Measurements from ENCODE around the gene SLC1A4. TPM values are rescaled to one million over a fixed set of nuclear protein-coding genes. Genes with fewer than 3 reads are reported as not detected.

Gene SLC1A4
- total and polyA plus RNA-seq, 4 donors, result 6.3 to 27.4 (median 8.1) TPM

DNA sequence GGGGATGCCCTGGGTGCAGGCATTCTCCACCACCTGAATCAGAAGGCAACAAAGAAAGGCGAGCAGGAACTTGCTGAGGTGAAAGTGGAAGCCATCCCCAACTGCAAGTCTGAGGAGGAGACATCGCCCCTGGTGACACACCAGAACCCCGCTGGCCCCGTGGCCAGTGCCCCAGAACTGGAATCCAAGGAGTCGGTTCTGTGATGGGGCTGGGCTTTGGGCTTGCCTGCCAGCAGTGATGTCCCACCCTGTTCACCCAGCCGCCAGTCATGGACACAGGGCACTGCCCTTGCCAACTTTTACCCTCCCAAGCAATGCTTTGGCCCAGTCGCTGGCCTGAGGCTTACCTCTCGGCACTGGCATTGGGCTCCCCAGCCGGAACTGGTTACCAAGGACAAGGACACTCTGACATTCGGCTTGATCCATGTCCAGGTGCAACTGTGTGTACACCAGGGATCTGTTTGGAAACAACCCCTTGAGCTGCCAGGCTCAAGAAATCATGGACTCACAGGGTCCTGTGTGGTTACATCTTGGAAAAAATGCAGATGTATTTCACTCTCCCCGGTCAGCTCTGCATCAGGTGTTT lies 31.8 kb downstream of the SLC1A4 start:
- peaks cover 0 to 19% (median 7%) of the 10 kb centered on the region in 4 donors for H3K36me3 ChIP-seq (ENCODE audit: control insufficient read depth in 4 of 4, insufficient read depth in 4 of 4, low read length in 4 of 4)
- H3K9me3 ChIP-seq (ENCODE audit: control insufficient read depth in 4 of 4, insufficient read depth in 3 of 4, low read length in 3 of 4), result no peaks in the 10 kb centered on the region
- H3K4me1 ChIP-seq (ENCODE audit: control insufficient read depth in 5 of 5, insufficient read depth in 5 of 5, low read length in 5 of 5), result no peaks in the 10 kb centered on the region
- no peaks in the 10 kb centered on the region for H3K27me3 ChIP-seq (ENCODE audit: control insufficient read depth in 3 of 3, insufficient read depth in 3 of 3, low read length in 2 of 3)
- no peak for DNase-seq
- TF ChIP-seq, protein P1, sequence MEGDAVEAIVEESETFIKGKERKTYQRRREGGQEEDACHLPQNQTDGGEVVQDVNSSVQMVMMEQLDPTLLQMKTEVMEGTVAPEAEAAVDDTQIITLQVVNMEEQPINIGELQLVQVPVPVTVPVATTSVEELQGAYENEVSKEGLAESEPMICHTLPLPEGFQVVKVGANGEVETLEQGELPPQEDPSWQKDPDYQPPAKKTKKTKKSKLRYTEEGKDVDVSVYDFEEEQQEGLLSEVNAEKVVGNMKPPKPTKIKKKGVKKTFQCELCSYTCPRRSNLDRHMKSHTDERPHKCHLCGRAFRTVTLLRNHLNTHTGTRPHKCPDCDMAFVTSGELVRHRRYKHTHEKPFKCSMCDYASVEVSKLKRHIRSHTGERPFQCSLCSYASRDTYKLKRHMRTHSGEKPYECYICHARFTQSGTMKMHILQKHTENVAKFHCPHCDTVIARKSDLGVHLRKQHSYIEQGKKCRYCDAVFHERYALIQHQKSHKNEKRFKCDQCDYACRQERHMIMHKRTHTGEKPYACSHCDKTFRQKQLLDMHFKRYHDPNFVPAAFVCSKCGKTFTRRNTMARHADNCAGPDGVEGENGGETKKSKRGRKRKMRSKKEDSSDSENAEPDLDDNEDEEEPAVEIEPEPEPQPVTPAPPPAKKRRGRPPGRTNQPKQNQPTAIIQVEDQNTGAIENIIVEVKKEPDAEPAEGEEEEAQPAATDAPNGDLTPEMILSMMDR (IDR thresholded peaks at IDR 0.05; ENCODE audit: control extremely low read depth, extremely low read depth), result no peak
- ATAC-seq (ENCODE audit: insufficient read depth, low FRiP score), result no peak
- WGBS, 2 donors, result 95 to 96% methylated on average over 11 of the region's 11 CpGs
- H3K27ac ChIP-seq (ENCODE audit: low read depth in 1 of 2, low read length in 1 of 2), result no peak overlapping the region
- H3K9ac ChIP-seq (ENCODE audit: insufficient read depth in 1 of 2, low read length in 2 of 2), result no peak overlapping the region
- no peak overlapping the region for H3K4me3 ChIP-seq

DNA sequence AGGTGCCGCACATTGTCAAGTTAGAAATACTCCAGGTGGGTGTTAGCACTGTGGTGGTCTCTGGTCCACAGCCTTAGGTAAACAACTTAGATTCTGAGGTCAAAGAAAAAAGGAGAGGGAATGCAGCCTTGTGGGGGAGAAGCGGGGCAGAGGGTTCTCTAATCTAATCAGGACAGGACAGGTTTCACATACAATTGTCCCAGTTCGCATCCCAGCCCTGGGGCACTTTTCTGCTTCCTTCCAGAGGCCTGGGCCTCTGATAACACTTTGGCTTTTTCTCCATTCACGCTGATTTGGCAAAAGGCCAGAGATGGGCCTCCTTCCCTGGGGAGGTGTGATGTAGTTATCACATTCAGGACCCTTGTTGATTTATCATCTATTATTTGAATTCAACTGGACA lies 32.5 kb downstream of the SLC1A4 start:
- DNase-seq, result no peak
- 71 to 74% methylated on average over 4 of the region's 4 CpGs for WGBS, 2 donors
- peaks cover 0 to 19% (median 7%) of the 10 kb centered on the region in 4 donors for H3K36me3 ChIP-seq (ENCODE audit: control insufficient read depth in 4 of 4, insufficient read depth in 4 of 4, low read length in 4 of 4)

DNA sequence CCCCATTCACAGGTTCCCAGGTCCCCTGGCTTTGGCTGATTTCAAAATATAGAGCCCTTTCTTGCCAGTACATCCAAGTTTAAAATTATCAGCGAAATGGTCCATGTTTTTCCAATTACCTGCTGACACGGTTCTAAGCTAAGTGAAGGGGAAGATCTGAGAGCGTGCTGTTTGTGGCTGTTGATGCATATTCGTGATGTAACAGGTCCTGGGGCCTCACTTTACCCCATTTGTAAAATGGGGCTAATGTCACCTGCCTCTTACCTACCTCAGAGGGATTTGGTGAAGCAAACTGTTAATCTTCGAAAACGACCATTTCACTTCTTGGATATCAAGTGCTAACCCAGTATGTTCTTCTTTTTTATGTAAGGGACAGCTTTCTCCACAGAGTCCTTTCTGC lies 33.0 kb downstream of the SLC1A4 start:
- Histone ChIP-seq H3K9me3 (ENCODE audit: control insufficient read depth in 4 of 4, insufficient read depth in 3 of 4, low read length in 3 of 4) (no peaks in the 10 kb centered on the region), H3K4me1 (ENCODE audit: control insufficient read depth in 5 of 5, insufficient read depth in 5 of 5, low read length in 5 of 5) (no peaks in the 10 kb centered on the region), H3K36me3 (ENCODE audit: control insufficient read depth in 4 of 4, insufficient read depth in 4 of 4, low read length in 4 of 4) (peaks cover 0 to 19% (median 7%) of the 10 kb centered on the region in 4 donors), H3K9ac (ENCODE audit: insufficient read depth in 1 of 2, low read length in 2 of 2) (no peak overlapping the region), H3K27me3 (ENCODE audit: control insufficient read depth in 3 of 3, insufficient read depth in 3 of 3, low read length in 2 of 3) (no peaks in the 10 kb centered on the region), H3K4me3 (no peak overlapping the region), H3K27ac (ENCODE audit: low read depth in 1 of 2, low read length in 1 of 2) (no peak overlapping the region)
- ATAC-seq (ENCODE audit: insufficient read depth, low FRiP score) (no peak), DNase-seq (no peak)
- 94 to 96% methylated on average over 6 of the region's 6 CpGs for WGBS, 2 donors
- TF ChIP-seq, protein P1 (IDR thresholded peaks at IDR 0.05; ENCODE audit: control extremely low read depth, extremely low read depth), result no peak

More for the DNA sequence above, 32.5 kb downstream of the SLC1A4 start:
- Histone ChIP-seq H3K27ac (ENCODE audit: low read depth in 1 of 2, low read length in 1 of 2) (no peak overlapping the region), H3K4me1 (ENCODE audit: control insufficient read depth in 5 of 5, insufficient read depth in 5 of 5, low read length in 5 of 5) (no peaks in the 10 kb centered on the region), H3K27me3 (ENCODE audit: control insufficient read depth in 3 of 3, insufficient read depth in 3 of 3, low read length in 2 of 3) (no peaks in the 10 kb centered on the region), H3K4me3 (no peak overlapping the region), H3K9ac (ENCODE audit: insufficient read depth in 1 of 2, low read length in 2 of 2) (no peak overlapping the region), H3K9me3 (ENCODE audit: control insufficient read depth in 4 of 4, insufficient read depth in 3 of 4, low read length in 3 of 4) (no peaks in the 10 kb centered on the region)
- TF ChIP-seq, protein P1 (IDR thresholded peaks at IDR 0.05; ENCODE audit: control extremely low read depth, extremely low read depth), result no peak
- no peak for ATAC-seq (ENCODE audit: insufficient read depth, low FRiP score)

DNA sequence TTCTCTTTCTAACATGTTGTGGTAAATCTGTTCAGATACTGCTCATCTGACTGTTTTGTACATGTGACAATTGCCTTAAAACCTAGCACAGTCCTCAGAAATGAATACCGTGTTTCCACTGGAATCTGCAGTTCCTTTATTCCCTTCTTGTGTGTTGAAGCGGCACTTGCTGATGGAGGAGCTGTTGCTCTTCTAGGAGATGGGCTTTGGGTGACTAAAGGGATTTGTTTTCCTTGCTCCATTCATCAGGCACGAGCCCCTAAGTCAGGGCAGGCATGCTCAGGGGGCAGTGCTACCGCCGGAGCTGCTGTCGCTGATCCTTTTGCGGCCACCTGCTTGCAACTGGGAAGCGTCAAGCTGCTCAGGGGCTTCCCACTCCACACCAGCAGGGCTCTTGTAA lies 34.5 kb downstream of the SLC1A4 start:
- Histone ChIP-seq H3K36me3 (ENCODE audit: control insufficient read depth in 4 of 4, insufficient read depth in 4 of 4, low read length in 4 of 4) (peaks cover 0 to 15% (median 7%) of the 10 kb centered on the region in 4 donors), H3K4me3 (no peak overlapping the region), H3K27ac (ENCODE audit: low read depth in 1 of 2, low read length in 1 of 2) (no peak overlapping the region), H3K9ac (ENCODE audit: insufficient read depth in 1 of 2, low read length in 2 of 2) (no peak overlapping the region), H3K27me3 (ENCODE audit: control insufficient read depth in 3 of 3, insufficient read depth in 3 of 3, low read length in 2 of 3) (no peaks in the 10 kb centered on the region), H3K9me3 (ENCODE audit: control insufficient read depth in 4 of 4, insufficient read depth in 3 of 4, low read length in 3 of 4) (no peaks in the 10 kb centered on the region), H3K4me1 (ENCODE audit: control insufficient read depth in 5 of 5, insufficient read depth in 5 of 5, low read length in 5 of 5) (peaks cover 0 to 3% (median 0%) of the 10 kb centered on the region in 5 donors)
- ATAC-seq (ENCODE audit: insufficient read depth, low FRiP score) (no peak), DNase-seq (no peak)
- TF ChIP-seq, protein P1 (IDR thresholded peaks at IDR 0.05; ENCODE audit: control extremely low read depth, extremely low read depth), result no peak
- 93 to 94% methylated on average over 8 of the region's 8 CpGs for WGBS, 2 donors

All from lung (tissue), 12 donors.